Measurements from ENCODE around the gene TOP1. TPM values are rescaled to one million over a fixed set of nuclear protein-coding genes. Genes with fewer than 3 reads are reported as not detected.

The TOP1 gene
- total and polyA plus RNA-seq, 2 of the 4 experiments (the other 2 are of a cell fraction): 14.0 to 21.5 TPM

GRCh38 chr20:41046716-41047115 lies 18.1 kb downstream of the TOP1 start:
- no peak overlapping the region for H3K4me3 ChIP-seq (ENCODE audit: insufficient read depth, low read depth, low read length)
- H3K4ac ChIP-seq (ENCODE audit: low read depth, low read length): no peak overlapping the region; the same call in 1 of the 2 replicates
- no peaks in the 10 kb centered on the region for H3K27me3 ChIP-seq (ENCODE audit: control insufficient read depth, insufficient read depth, low read length)
- no peaks in the 10 kb centered on the region for H3K9me3 ChIP-seq (ENCODE audit: control insufficient read depth, insufficient read depth, low read length)
- ATAC-seq (ENCODE audit: low read depth): peak; percentile 40; the same call in 1 of the 2 replicates
- H3K79me1 ChIP-seq (ENCODE audit: low read depth in 1 of 2, low read length in 2 of 2): peaks cover 14 to 76% of the 10 kb centered on the region in 2 experiments; a peak in 3 of 4 replicates
- peaks cover 8% of the 10 kb centered on the region for H3K36me3 ChIP-seq (ENCODE audit: control insufficient read depth, insufficient read depth, low read length)
- H4K5ac ChIP-seq (ENCODE audit: low read depth, low read length): no peak overlapping the region
- H3K14ac ChIP-seq (replicated peaks; ENCODE audit: low read depth, low read length): no peak overlapping the region
- ChIA-PET POLR2A (ENCODE audit: unreplicated experiment) (interaction anchor here (0.7 kb wide), 1 partner anchor 15 kb away, joined by 3 read pairs; no protein-coding TSS in a partner anchor), CTCF (no interaction called here)
- no peak overlapping the region for H4K91ac ChIP-seq (ENCODE audit: insufficient read depth, low read depth, low read length)
- H3K4me1 ChIP-seq (ENCODE audit: control insufficient read depth, insufficient read depth, low read length): peaks cover 31% of the 10 kb centered on the region
- no peak overlapping the region for H2BK15ac ChIP-seq (ENCODE audit: low read depth, low read length)
- peaks cover 98% of the 10 kb centered on the region for H4K20me1 ChIP-seq (ENCODE audit: insufficient read depth, low read length)
- in situ Hi-C loops (cut with MboI; ENCODE audit: low sequenced_read_pairs): no loop called here
- intact Hi-C loops (cut with micrococcal nuclease): no loop called here
- peak overlapping the region; percentile 23; the same call in 1 of the 2 replicates for H3K23ac ChIP-seq (ENCODE audit: low read depth, low read length)
- H4K8ac ChIP-seq (ENCODE audit: low read depth in 2 of 2, low read length in 2 of 2): no peak overlapping the region
- no peak overlapping the region for H2BK5ac ChIP-seq (ENCODE audit: low read depth, low read length, poor library complexity, severe bottlenecking)
- TF ChIP-seq RFX5 (IDR thresholded peaks at IDR 0.05; ENCODE audit: low read depth, low read length) (no peak), MAFK (IDR thresholded peaks at IDR 0.05; ENCODE audit: low read depth, low read length) (peak; percentile 21; the same call in 1 of the 2 replicates), RCOR1 (IDR thresholded peaks at IDR 0.05; ENCODE audit: insufficient replicate concordance, low read length) (no peak), FOS (IDR thresholded peaks at IDR 0.05; ENCODE audit: low read depth, low read length) (no peak), POLR2A (IDR thresholded peaks at IDR 0.05; ENCODE audit: low read depth, low read length) (no peak), CHD1 (IDR thresholded peaks at IDR 0.05; ENCODE audit: low read depth, low read length) (no peak)
- peaks cover 34% of the 10 kb centered on the region for H3K9me1 ChIP-seq (ENCODE audit: insufficient read depth, low read length)
- no peak overlapping the region for H2AK9ac ChIP-seq (replicated peaks; ENCODE audit: low read depth, low read length, poor library complexity)
- H2BK20ac ChIP-seq (ENCODE audit: low read depth, low read length): no peak overlapping the region
- no peak overlapping the region for H2AK5ac ChIP-seq (ENCODE audit: low read depth, low read length)
- no peak overlapping the region for H2AFZ ChIP-seq (replicated peaks; ENCODE audit: low read length, poor library complexity)
- dilution Hi-C loops (cut with HindIII; ENCODE audit: low sequenced_read_pairs, unreplicated experiment): no loop called here
- no peak overlapping the region for H3K56ac ChIP-seq (ENCODE audit: extremely low read depth, insufficient read depth, low read length)
- DNase-seq: peak; percentile 63
- H3K4me2 ChIP-seq (ENCODE audit: low read depth, low read length): no peak overlapping the region
- no peak overlapping the region for H3K18ac ChIP-seq (ENCODE audit: low read depth, low read length)
- no peak overlapping the region for H3K27ac ChIP-seq (ENCODE audit: insufficient read depth, low read length)
- H3K9ac ChIP-seq (ENCODE audit: low read depth, low read length): no peak overlapping the region
- BruUV-seq (replicated peaks): no TSS peak
- 75% methylated on average over 2 of the region's 2 CpGs; no CpG with 5 or more reads in 1 of the 2 experiments for WGBS, 2 experiments (ENCODE audit: extremely low coverage in 2 of 2, insufficient read length in 1 of 2)
- no peak overlapping the region for H2BK120ac ChIP-seq (ENCODE audit: low read depth, low read length)
